Nucleus accumbens (tissue), 56 donors: ENCODE measurements around the gene ADCYAP1.

ENCODE experiments used
- DNase-seq, 56 donors: peaks; one replicate each; lab custom pipeline; 2025; lab: John Stamatoyannopoulos, UW

ADCYAP1 gene

GRCh38 chr18:908758-909724 lies 4.4 kb downstream of the ADCYAP1 start:
- no peak for DNase-seq

GRCh38 chr18:910247-910646 lies 5.6 kb downstream of the ADCYAP1 start:
- DNase-seq: no peak

GRCh38 chr18:911025-911424 lies 6.4 kb downstream of the ADCYAP1 start:
- no peak for DNase-seq

GRCh38 chr18:911486-911885 lies 6.8 kb downstream of the ADCYAP1 start:
- no peak for DNase-seq

- no peak for DNase-seq
These were observed 11.9 kb downstream of the ADCYAP1 start for GRCh38 chr18:916562-916961.

GRCh38 chr18:919078-919477 lies 14.4 kb downstream of the ADCYAP1 start:
- DNase-seq: no peak

- DNase-seq: no peak
These were observed 18.6 kb downstream of the ADCYAP1 start for GRCh38 chr18:923144-923866.

GRCh38 chr18:924987-925386 lies 20.3 kb downstream of the ADCYAP1 start:
- no peak for DNase-seq

- no peak for DNase-seq
These were observed 22.3 kb downstream of the ADCYAP1 start for GRCh38 chr18:926946-927345.

GRCh38 chr18:933082-933481 lies 28.4 kb downstream of the ADCYAP1 start:
- DNase-seq: no peak

GRCh38 chr18:934518-935133 lies 30.0 kb downstream of the ADCYAP1 start:
- no peak for DNase-seq

GRCh38 chr18:936941-937340 lies 32.3 kb downstream of the ADCYAP1 start:
- DNase-seq: no peak

- DNase-seq: no peak
These were observed 34.5 kb downstream of the ADCYAP1 start for GRCh38 chr18:939166-939565.

- DNase-seq: no peak
These were observed 35.3 kb downstream of the ADCYAP1 start for GRCh38 chr18:939958-940357.

- no peak for DNase-seq
These were observed 36.7 kb downstream of the ADCYAP1 start for GRCh38 chr18:941331-941730.

GRCh38 chr18:944440-944839 lies 39.8 kb downstream of the ADCYAP1 start:
- DNase-seq: no peak

GRCh38 chr18:949724-950631 lies 45.3 kb downstream of the ADCYAP1 start:
- DNase-seq: no peak

GRCh38 chr18:950882-951495 lies 46.3 kb downstream of the ADCYAP1 start:
- DNase-seq: no peak

GRCh38 chr18:955384-956066 lies 50.9 kb downstream of the ADCYAP1 start:
- no peak for DNase-seq
